Epidermal melanocyte (primary cell): ENCODE results near the gene NAA38.

Experiments
- DNase-seq: peaks from one replicate; pipeline ENCODE4 v3.0.0; 2011; ENCODE audit warnings: low spot score; ENCODE audit not compliant: insufficient read length

NAA38 gene

DNA sequence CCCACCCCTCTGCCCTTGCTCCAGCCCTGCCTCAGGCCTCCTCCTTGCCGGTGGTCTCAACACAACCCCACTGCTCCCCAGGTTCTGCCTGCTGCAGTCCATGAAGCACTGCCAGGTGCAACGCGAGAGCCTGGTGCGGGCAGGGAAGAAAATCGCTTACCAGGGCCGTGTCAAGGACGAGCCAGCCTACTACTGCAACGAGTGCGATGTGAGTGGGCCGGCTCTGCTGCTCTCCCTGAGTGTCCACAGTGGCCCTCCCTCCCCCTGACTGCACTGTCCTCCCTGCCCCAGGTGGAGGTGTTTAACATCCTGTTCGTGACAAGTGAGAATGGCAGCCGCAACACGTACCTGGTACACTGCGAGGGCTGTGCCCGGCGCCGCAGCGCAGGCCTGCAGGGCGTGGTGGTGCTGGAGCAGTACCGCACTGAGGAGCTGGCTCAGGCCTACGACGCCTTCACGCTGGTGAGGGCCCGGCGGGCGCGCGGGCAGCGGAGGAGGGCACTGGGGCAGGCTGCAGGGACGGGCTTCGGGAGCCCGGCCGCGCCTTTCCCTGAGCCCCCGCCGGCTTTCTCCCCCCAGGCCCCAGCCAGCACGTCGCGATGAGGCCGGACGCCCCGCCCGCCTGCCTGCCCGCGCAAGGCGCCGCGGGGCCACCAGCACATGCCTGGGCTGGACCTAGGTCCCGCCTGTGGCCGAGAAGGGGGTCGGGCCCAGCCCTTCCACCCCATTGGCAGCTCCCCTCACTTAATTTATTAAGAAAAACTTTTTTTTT, 4.3 kb downstream of the NAA38 start:
- no peak for DNase-seq

DNA sequence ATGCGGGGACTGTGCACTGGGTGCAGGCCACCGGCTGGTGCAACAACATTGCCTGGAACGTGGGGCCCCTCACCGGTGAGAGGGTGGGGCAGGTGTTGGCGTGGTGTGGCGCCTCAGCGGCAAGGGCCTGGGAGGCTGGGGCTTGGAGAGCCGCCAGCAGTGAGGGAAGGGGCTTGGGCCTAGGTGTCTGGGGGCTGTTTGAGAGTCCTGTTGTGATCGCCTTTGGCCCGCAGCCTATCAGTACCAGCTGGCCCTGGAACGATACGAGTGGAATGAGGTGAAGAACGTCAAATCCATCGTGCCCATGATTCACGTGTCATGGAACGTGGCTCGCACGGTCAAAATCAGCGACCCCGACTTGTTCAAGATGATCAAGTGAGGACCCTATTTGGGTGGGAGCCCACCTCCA, 5.1 kb downstream of the NAA38 start:
- DNase-seq = no peak

GRCh38 chr17:7851438-7852261, 5.7 kb downstream of the NAA38 start:
- peak; percentile 81 for DNase-seq

GRCh38 chr17:7850701-7851437, 6.5 kb downstream of the NAA38 start:
- no peak for DNase-seq

GRCh38 chr17:7849751-7850504, 7.4 kb downstream of the NAA38 start:
- DNase-seq = no peak

- no peak for DNase-seq
These were observed 8.1 kb downstream of the NAA38 start for GRCh38 chr17:7849130-7849750.

- no peak for DNase-seq
These were observed 8.6 kb downstream of the NAA38 start for GRCh38 chr17:7848739-7849129.

DNA sequence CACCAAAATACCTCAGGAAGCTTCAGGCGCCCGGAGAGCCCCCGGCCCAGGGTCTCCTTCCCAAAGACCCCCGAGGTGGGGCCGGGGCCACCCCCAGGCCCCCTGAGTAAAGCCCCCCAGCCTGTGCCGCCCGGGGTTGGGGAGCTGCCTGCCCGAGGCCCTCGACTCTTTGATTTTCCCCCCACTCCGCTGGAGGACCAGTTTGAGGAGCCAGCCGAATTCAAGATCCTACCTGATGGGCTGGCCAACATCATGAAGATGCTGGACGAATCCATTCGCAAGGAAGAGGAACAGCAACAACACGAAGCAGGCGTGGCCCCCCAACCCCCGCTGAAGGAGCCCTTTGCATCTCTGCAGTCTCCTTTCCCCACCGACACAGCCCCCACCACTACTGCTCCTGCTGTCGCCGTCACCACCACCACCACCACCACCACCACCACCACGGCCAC, 9.2 kb downstream of the NAA38 start:
- DNase-seq = no peak

DNA sequence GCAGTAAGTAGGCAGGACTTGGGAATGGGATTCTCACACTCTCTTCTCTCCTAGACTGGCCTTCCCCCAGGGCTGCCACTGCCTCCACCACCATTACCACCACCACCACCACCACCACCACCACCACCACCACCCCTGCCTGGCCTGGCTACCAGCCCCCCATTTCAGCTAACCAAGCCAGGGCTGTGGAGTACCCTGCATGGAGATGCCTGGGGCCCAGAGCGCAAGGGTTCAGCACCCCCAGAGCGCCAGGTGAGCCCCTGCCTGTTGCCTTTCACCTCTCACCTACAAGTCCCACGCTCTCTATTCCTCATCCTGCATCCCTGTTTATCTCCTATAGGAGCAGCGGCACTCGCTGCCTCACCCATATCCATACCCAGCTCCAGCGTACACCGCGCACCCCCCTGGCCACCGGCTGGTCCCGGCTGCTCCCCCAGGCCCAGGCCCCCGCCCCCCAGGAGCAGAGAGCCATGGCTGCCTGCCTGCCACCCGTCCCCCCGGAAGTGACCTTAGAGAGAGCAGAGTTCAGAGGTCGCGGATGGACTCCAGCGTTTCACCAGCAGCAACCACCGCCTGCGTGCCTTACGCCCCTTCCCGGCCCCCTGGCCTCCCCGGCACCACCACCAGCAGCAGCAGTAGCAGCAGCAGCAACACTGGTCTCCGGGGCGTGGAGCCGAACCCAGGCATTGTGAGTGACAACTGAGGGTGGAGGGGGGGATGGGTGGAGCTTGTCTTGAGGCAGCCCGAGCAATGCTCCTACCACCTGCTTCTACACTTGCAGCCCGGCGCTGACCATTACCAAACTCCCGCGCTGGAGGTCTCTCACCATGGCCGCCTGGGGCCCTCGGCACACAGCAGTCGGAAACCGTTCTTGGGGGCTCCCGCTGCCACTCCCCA, 10.3 kb downstream of the NAA38 start:
- no peak for DNase-seq

- no peak for DNase-seq
These were observed 11.2 kb downstream of the NAA38 start for GRCh38 chr17:7846063-7846735.

DNA sequence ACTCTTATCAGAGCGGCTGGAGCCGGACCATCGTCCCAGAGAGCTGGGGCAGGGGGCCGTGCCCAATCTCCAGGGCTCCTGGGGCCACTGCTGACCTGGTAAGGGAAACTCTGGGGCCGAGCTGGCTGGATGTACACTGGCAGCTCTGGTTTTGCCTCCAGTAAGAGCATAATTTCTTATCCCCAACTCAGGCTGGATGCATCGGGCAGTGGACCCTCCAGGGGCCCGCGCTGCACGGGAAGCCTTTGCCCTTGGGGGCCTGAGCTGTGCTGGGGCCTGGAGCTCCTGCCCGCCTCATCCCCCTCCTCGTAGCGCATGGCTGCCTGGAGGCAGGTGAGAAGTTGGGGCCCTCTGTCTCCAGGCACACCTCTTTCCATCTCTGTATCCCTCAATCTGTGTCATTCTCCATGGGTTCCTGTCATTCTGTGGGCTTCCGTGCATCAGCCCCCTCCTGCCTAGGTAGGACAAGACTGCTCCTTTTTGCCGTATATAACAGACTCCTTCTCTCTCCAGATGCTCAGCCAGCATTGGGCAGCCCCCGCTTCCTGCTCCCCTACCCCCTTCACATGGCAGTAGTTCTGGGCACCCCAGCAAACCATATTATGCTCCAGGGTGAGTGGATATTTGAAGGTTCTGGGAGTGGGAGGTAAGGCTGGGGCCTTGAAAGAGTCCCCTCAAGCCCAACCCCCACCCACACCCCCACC, 11.8 kb downstream of the NAA38 start:
- no peak for DNase-seq

- DNase-seq = peak; percentile 99
These were observed 12.8 kb downstream of the NAA38 start for GRCh38 chr17:7844292-7845154.

- DNase-seq = peak; percentile 61
These were observed 13.6 kb downstream of the NAA38 start for GRCh38 chr17:7843536-7844291.

- no peak for DNase-seq
These were observed 14.2 kb downstream of the NAA38 start for GRCh38 chr17:7843257-7843535.

- no peak for DNase-seq
These were observed 14.7 kb downstream of the NAA38 start for GRCh38 chr17:7842380-7843256.

GRCh38 chr17:7841915-7842379, 15.4 kb downstream of the NAA38 start:
- peak; percentile 90 for DNase-seq
